B cell (primary cell): ENCODE results near the gene CAP1. TPM values are rescaled to one million over a fixed set of nuclear protein-coding genes. Genes with fewer than 3 reads are reported as not detected.

ENCODE experiments used
- ATAC-seq: fragments of 200-7000 bp; cut with Tn5 transposase; one replicate; pipeline ENCODE4 v1.10.0; 2021; ENCODE audit warnings: low read depth, mild to moderate bottlenecking, moderate number of reproducible peaks, moderate library complexity
- CTCF ChIA-PET: fragments of 350-600 bp; sonication (Branson Sonifier 250); formaldehyde crosslinking; loops from one replicate; lab custom pipeline; 2021; ENCODE audit warnings: antibody characterized with exemption, inconsistent platforms; lab: Charles Lee
- POLR2A ChIA-PET: fragments of 350-600 bp; sonication (Branson Sonifier 250); formaldehyde crosslinking; loops from one replicate; lab custom pipeline; 2021; ENCODE audit warnings: antibody characterized with exemption; lab: Charles Lee
- DNase-seq: peaks from one replicate; pipeline ENCODE4 v3.0.0; 2013
- H2AFZ ChIP-seq: 2 replicates; pipeline ENCODE4 v1.6.1; 2012; ENCODE audit warnings: mild to moderate bottlenecking, low read depth, low read length; ENCODE audit not compliant: insufficient read depth, poor library complexity, severe bottlenecking
- H3K27ac ChIP-seq, 2 donors: 1 replicate in 1 of 2; 2 replicates in 1 of 2; pipeline ENCODE4 v1.5.1; 2012 to 2013; ENCODE audit warnings: low read length in 2 of 2, mild to moderate bottlenecking in 2 of 2, moderate library complexity in 1 of 2
- H3K27me3 ChIP-seq, 4 experiments: fragments of 200-600 bp in 1 of 4; sonication (generic) in 1 of 4; replicated peaks in 1 of 4; 1 replicate in 2 of 4; 2 replicates in 2 of 4; pipeline versions ENCODE4 v1.6.1 to v1.7.0; 2013 to 2016; ENCODE audit warnings: low read length in 3 of 4, mild to moderate bottlenecking in 2 of 4, mixed read lengths in 1 of 4, moderate library complexity in 1 of 4; ENCODE audit not compliant: insufficient read depth in 4 of 4, control insufficient read depth in 3 of 4; ENCODE audit errors: control extremely low read depth in 1 of 4
- H3K36me3 ChIP-seq, 2 experiments: replicated peaks in 1 of 2; 1 replicate in 1 of 2; 2 replicates in 1 of 2; pipeline versions ENCODE4 v1.6.1 to v1.7.1; 2013; ENCODE audit warnings: low read length in 1 of 2; ENCODE audit not compliant: insufficient read depth in 2 of 2, control insufficient read depth in 1 of 2; ENCODE audit errors: control extremely low read depth in 1 of 2, extremely low read depth in 1 of 2
- H3K4me1 ChIP-seq, 2 donors: fragments of 200-600 bp in 1 of 2; sonication (generic) in 1 of 2; 1 replicate in 1 of 2; 2 replicates in 1 of 2; pipeline versions ENCODE4 v1.5.1 to v1.6.1; 2013 to 2017; ENCODE audit warnings: low read length in 2 of 2; ENCODE audit not compliant: control insufficient read depth in 2 of 2, insufficient read depth in 2 of 2
- H3K4me2 ChIP-seq: replicated peaks from 2 replicates; pipeline ENCODE3; 2012; ENCODE audit warnings: mild to moderate bottlenecking, low read depth, low read length; ENCODE audit not compliant: poor library complexity, severe bottlenecking
- H3K4me3 ChIP-seq, 5 experiments: fragments of 200-600 bp in 1 of 5; sonication (generic) in 1 of 5; 1 replicate in 3 of 5; 2 replicates in 2 of 5; pipeline versions ENCODE4 v1.5.1 to v1.7.0; 2011 to 2016; ENCODE audit warnings: low read length in 4 of 5, mild to moderate bottlenecking in 4 of 5, low read depth in 2 of 5, control low read depth in 1 of 5, moderate library complexity in 1 of 5; ENCODE audit not compliant: insufficient read depth in 1 of 5; ENCODE audit errors: control extremely low read depth in 1 of 5, extremely low read depth in 1 of 5
- H3K79me2 ChIP-seq: fragments of 200-600 bp; sonication (generic); one replicate; pipeline ENCODE4 v1.6.0; 2016; ENCODE audit warnings: low read length; ENCODE audit not compliant: control insufficient read depth, insufficient read depth
- H3K9ac ChIP-seq: fragments of 200-600 bp; sonication (generic); 2 replicates; pipeline ENCODE4 v1.6.1; 2017; ENCODE audit warnings: mild to moderate bottlenecking, low read length, moderate library complexity
- H3K9me3 ChIP-seq, 3 donors: one replicate each; pipeline versions ENCODE4 v1.6.1 to v1.7.1; 2013; ENCODE audit warnings: low read length in 2 of 3; ENCODE audit not compliant: control insufficient read depth in 2 of 3, insufficient read depth in 1 of 3; ENCODE audit errors: control extremely low read depth in 1 of 3
- H4K20me1 ChIP-seq: 2 replicates; pipeline ENCODE4 v1.6.0; 2012; ENCODE audit warnings: mild to moderate bottlenecking, low read length; ENCODE audit not compliant: insufficient read depth, control insufficient read depth, poor library complexity, severe bottlenecking
- H3K27ac Mint-ChIP-seq: one replicate; pipeline ENCODE4 v1.8.0; 2021; ENCODE audit warnings: mixed read lengths
- H3K27me3 Mint-ChIP-seq: one replicate; pipeline ENCODE4 v1.8.0; 2021; ENCODE audit warnings: mixed read lengths
- H3K4me1 Mint-ChIP-seq: one replicate; pipeline ENCODE4 v1.8.0; 2021; ENCODE audit warnings: mixed read lengths
- H3K4me3 Mint-ChIP-seq: one replicate; pipeline ENCODE4 v1.8.0; 2021; ENCODE audit warnings: mixed read lengths
- H3K9me3 Mint-ChIP-seq: one replicate; pipeline ENCODE4 v1.8.0; 2022; ENCODE audit warnings: mixed read lengths; ENCODE audit not compliant: insufficient read depth
- EZH2 ChIP-seq: IDR thresholded peaks from 2 replicates; pipeline ENCODE4 v1.6.1; 2012; ENCODE audit warnings: borderline replicate concordance, low read depth, mild to moderate bottlenecking, moderate library complexity, low read length; ENCODE audit not compliant: insufficient read depth, poor library complexity, severe bottlenecking
- WGBS: methylation state at CpG from one replicate; pipeline ENCODE4 v1.1.5; 2013; ENCODE audit warnings: missing lambda C conversion rate; ENCODE audit not compliant: insufficient coverage; 5-methylcytosine and 5-hydroxymethylcytosine counted together
- intact Hi-C: fragments of 100-400 bp; cut with micrococcal nuclease; formaldehyde crosslinking; loops from one replicate; pipeline ENCODE4 v1.10.0; 2022
- polyA plus RNA-seq: library from polyadenylated mRNA; depleted of rRNA; stranded (reverse); fragments of >200 nt; gene quantifications from 2 replicates; pipeline ENCODE4 v1.2.3, GENCODE V29; 2012
- total RNA-seq, 2 donors: library from RNA; stranded (reverse); fragments of 120-200 nt in 1 of 2; gene quantifications; 1 replicate in 1 of 2; 2 replicates in 1 of 2; pipeline versions ENCODE4 v1.2.3 to v1.2.4, GENCODE V29; 2013 to 2022
- TF ChIP-seq, protein P1 (sequence below): fragments of 200-600 bp; IDR thresholded peaks from one replicate; pipeline ENCODE4 v1.8.0; 2022; ENCODE audit warnings: antibody characterized with exemption, mild to moderate bottlenecking

Gene CAP1
- total and polyA plus RNA-seq, 2 donors (not counting 1 experiment from before 2014, with no cell fraction given): 175 to 203 TPM

- Histone ChIP-seq H3K79me2 (peaks cover 4% of the 10 kb centered on the region), H4K20me1 (no peaks in the 10 kb centered on the region), H3K36me3 (no peaks in the 10 kb centered on the region), H3K4me1 (peaks cover 30 to 33% of the 10 kb centered on the region in 2 donors), H3K27ac (no peak overlapping the region), H2AFZ (no peak overlapping the region), H3K4me2 (no peak overlapping the region), H3K4me3 (no peak overlapping the region), H3K9ac (no peak overlapping the region), H3K9me3 (peaks cover 0 to 9% (median 5%) of the 10 kb centered on the region in 3 donors), H3K27me3 (no peaks in the 10 kb centered on the region)
- H3K27ac Mint-ChIP-seq: no peak overlapping the region
- H3K4me1 Mint-ChIP-seq: peaks cover 27% of the 10 kb centered on the region
- no peaks in the 10 kb centered on the region for H3K27me3 Mint-ChIP-seq
- no peak overlapping the region for H3K4me3 Mint-ChIP-seq
- ATAC-seq (no peak), DNase-seq (no peak)
- POLR2A ChIA-PET: no interaction called here
- H3K9me3 Mint-ChIP-seq: no peaks in the 10 kb centered on the region
- CTCF ChIA-PET: interaction anchor here (1.1 to 9.2 kb wide), 3 partner anchors 19 to 244 kb away, joined by 3 to 161 read pairs (median 4); no protein-coding TSS in a partner anchor
- no peak for TF ChIP-seq EZH2
- TF ChIP-seq, protein P1, sequence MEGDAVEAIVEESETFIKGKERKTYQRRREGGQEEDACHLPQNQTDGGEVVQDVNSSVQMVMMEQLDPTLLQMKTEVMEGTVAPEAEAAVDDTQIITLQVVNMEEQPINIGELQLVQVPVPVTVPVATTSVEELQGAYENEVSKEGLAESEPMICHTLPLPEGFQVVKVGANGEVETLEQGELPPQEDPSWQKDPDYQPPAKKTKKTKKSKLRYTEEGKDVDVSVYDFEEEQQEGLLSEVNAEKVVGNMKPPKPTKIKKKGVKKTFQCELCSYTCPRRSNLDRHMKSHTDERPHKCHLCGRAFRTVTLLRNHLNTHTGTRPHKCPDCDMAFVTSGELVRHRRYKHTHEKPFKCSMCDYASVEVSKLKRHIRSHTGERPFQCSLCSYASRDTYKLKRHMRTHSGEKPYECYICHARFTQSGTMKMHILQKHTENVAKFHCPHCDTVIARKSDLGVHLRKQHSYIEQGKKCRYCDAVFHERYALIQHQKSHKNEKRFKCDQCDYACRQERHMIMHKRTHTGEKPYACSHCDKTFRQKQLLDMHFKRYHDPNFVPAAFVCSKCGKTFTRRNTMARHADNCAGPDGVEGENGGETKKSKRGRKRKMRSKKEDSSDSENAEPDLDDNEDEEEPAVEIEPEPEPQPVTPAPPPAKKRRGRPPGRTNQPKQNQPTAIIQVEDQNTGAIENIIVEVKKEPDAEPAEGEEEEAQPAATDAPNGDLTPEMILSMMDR: no peak
- intact Hi-C loops: no loop called here
Observed at GRCh38 chr1:40027647-40028046, 12.9 kb upstream of the CAP1 start.

DNA sequence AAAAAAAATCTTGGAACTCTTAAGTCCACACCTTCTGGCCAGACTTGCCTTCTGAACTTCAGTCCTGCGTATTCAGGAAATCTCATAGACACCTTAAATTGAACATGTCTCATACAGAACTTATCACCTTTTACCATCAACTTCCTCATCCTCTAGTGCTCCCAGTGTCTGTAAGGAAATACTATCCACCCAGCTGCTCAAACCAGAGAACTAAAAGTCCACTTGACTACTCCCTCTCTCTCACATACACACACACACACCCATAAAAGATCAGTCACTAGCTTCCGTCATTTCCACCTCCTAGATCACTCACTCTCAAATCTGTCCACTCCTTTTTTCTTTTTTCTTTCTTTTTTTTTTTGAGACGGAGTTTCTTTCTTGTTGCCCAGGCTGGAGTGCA lies 10.9 kb upstream of the CAP1 start:
- H3K27ac Mint-ChIP-seq: no peak overlapping the region
- Histone ChIP-seq H3K36me3 (no peaks in the 10 kb centered on the region), H3K9me3 (peaks cover 0 to 7% (median 5%) of the 10 kb centered on the region in 3 donors), H2AFZ (no peak overlapping the region), H3K27ac (no peak overlapping the region), H3K4me3 (no peak overlapping the region), H3K27me3 (no peaks in the 10 kb centered on the region), H3K9ac (no peak overlapping the region), H3K4me1 (peaks cover 31 to 33% of the 10 kb centered on the region in 2 donors), H3K4me2 (no peak overlapping the region), H3K79me2 (no peaks in the 10 kb centered on the region), H4K20me1 (no peaks in the 10 kb centered on the region)
- CTCF ChIA-PET: interaction anchor here (0.6 to 9.2 kb wide), 7 partner anchors 9 to 111 kb away, joined by 3 to 161 read pairs (median 3); no protein-coding TSS in a partner anchor
- no peaks in the 10 kb centered on the region for H3K9me3 Mint-ChIP-seq
- no peak overlapping the region for H3K4me3 Mint-ChIP-seq
- POLR2A ChIA-PET: no interaction called here
- H3K4me1 Mint-ChIP-seq: peaks cover 31% of the 10 kb centered on the region
- no peak for ATAC-seq
- no peak for DNase-seq
- 69% methylated on average over 2 of the region's 3 CpGs for WGBS
- no peak for TF ChIP-seq EZH2
- TF ChIP-seq, protein P1: no peak
- intact Hi-C loops: no loop called here
- no peaks in the 10 kb centered on the region for H3K27me3 Mint-ChIP-seq
